HG02973 (cell line): ENCODE results near the gene TOE1.
"Not testable (repeated sequence)": the region's sequence is repeated elsewhere in the genome, so short reads cannot be mapped to it uniquely, and the experiment has no call there.

Experiments
- ATAC-seq: cut with Tn5 transposase; IDR thresholded peaks from one replicate; pipeline ENCODE4 v1.9.1; 2021; ENCODE audit warnings: moderate library complexity; ENCODE audit not compliant: unreplicated experiment

Gene TOE1

GRCh38 chr1:45354838-45355237 lies 14.9 kb downstream of the TOE1 start:
- no peak for ATAC-seq

- ATAC-seq = no peak
These were observed 15.7 kb downstream of the TOE1 start for GRCh38 chr1:45355683-45356082.

GRCh38 chr1:45356186-45356585 lies 16.2 kb downstream of the TOE1 start:
- ATAC-seq = no peak

- no peak for ATAC-seq
These were observed 20.0 kb downstream of the TOE1 start for GRCh38 chr1:45359882-45360513.

- not testable (repeated sequence) for ATAC-seq
These were observed 21.0 kb downstream of the TOE1 start for GRCh38 chr1:45360981-45361380.

- ATAC-seq = no peak
These were observed 24.3 kb downstream of the TOE1 start for GRCh38 chr1:45364294-45364693.

GRCh38 chr1:45365051-45365450 lies 25.1 kb downstream of the TOE1 start:
- peak; percentile 72 for ATAC-seq

- peak; percentile 53 for ATAC-seq
These were observed 30.6 kb downstream of the TOE1 start for GRCh38 chr1:45370575-45370974.

- no peak for ATAC-seq
These were observed 33.6 kb downstream of the TOE1 start for GRCh38 chr1:45373573-45373972.

- no peak for ATAC-seq
These were observed 35.4 kb downstream of the TOE1 start for GRCh38 chr1:45375104-45376090.

- ATAC-seq = no peak
These were observed 38.2 kb downstream of the TOE1 start for GRCh38 chr1:45378184-45378583.

GRCh38 chr1:45379524-45379923 lies 39.6 kb downstream of the TOE1 start:
- ATAC-seq = no peak

GRCh38 chr1:45380125-45380524 lies 40.2 kb downstream of the TOE1 start:
- ATAC-seq = no peak

GRCh38 chr1:45380730-45381129 lies 40.8 kb downstream of the TOE1 start:
- ATAC-seq = no peak

GRCh38 chr1:45381243-45381642 lies 41.3 kb downstream of the TOE1 start:
- no peak for ATAC-seq

GRCh38 chr1:45383191-45383590 lies 43.2 kb downstream of the TOE1 start:
- no peak for ATAC-seq

- ATAC-seq = not testable (repeated sequence)
These were observed 44.2 kb downstream of the TOE1 start for GRCh38 chr1:45384213-45384612.

- no peak for ATAC-seq
These were observed 45.3 kb downstream of the TOE1 start for GRCh38 chr1:45385302-45385701.

- no peak for ATAC-seq
These were observed 46.2 kb downstream of the TOE1 start for GRCh38 chr1:45386219-45386618.
